ENCODE results near the gene DNAH7.

DNA sequence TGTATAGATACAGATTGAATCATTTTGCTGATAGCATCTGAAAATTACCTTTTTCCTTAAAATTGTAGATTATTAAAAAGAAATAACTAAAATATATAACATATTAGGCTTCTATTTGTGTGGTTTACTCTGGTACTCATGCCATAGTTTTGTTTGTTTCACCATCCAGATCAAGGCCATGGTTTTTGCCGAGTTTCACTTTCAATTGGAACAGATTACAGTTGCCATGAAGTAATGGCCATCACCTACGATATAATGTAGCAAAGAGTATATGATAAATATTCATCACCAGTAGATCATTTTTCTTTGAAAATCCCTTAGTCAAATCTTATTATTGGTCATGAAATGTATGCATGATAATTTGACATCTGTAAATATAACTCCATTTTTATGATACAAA is 11.9 kb upstream of the DNAH7 start:
- TF ChIP-seq EZH2 (IDR thresholded peaks at IDR 0.05; ENCODE audit: low read length), result no peak
- TF ChIP-seq, protein P1, sequence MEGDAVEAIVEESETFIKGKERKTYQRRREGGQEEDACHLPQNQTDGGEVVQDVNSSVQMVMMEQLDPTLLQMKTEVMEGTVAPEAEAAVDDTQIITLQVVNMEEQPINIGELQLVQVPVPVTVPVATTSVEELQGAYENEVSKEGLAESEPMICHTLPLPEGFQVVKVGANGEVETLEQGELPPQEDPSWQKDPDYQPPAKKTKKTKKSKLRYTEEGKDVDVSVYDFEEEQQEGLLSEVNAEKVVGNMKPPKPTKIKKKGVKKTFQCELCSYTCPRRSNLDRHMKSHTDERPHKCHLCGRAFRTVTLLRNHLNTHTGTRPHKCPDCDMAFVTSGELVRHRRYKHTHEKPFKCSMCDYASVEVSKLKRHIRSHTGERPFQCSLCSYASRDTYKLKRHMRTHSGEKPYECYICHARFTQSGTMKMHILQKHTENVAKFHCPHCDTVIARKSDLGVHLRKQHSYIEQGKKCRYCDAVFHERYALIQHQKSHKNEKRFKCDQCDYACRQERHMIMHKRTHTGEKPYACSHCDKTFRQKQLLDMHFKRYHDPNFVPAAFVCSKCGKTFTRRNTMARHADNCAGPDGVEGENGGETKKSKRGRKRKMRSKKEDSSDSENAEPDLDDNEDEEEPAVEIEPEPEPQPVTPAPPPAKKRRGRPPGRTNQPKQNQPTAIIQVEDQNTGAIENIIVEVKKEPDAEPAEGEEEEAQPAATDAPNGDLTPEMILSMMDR (optimal IDR thresholded peaks at IDR 0.05 in 1 of 3, IDR thresholded peaks at IDR 0.05 in 1 of 3, conservative IDR thresholded peaks at IDR 0.05 in 1 of 3; ENCODE audit: extremely low read depth in 1 of 3, insufficient read depth in 2 of 3, low read length in 3 of 3), result no peak
